Type B pancreatic cell (in vitro differentiated cells): ENCODE data around the gene CNOT2. TPM values are rescaled to one million over a fixed set of nuclear protein-coding genes. Genes with fewer than 3 reads are reported as not detected.

ENCODE experiments used
- DNase-seq: peaks from one replicate; pipeline ENCODE4 v3.0.0; 2021; ENCODE audit warnings: mixed read lengths; ENCODE audit not compliant: unreplicated experiment; ENCODE audit errors: extremely low spot score
- H3K27ac Mint-ChIP-seq: 2 replicates; pipeline ENCODE4 v1.8.0; 2021; ENCODE audit warnings: mild to moderate bottlenecking, mixed read lengths
- H3K27me3 Mint-ChIP-seq: 2 replicates; pipeline ENCODE4 v1.8.0; 2021; ENCODE audit warnings: mixed read lengths
- H3K36me3 Mint-ChIP-seq: 2 replicates; pipeline ENCODE4 v1.8.0; 2021; ENCODE audit warnings: mixed read lengths
- H3K4me1 Mint-ChIP-seq: one replicate; pipeline ENCODE4 v1.8.0; 2021; ENCODE audit warnings: mixed read lengths; ENCODE audit not compliant: unreplicated experiment
- H3K4me3 Mint-ChIP-seq: 2 replicates; pipeline ENCODE4 v1.8.0; 2021; ENCODE audit warnings: mild to moderate bottlenecking, mixed read lengths
- H3K9me3 Mint-ChIP-seq: 2 replicates; pipeline ENCODE4 v1.8.0; 2021; ENCODE audit warnings: mixed read lengths
- CTCF ChIP-seq: fragments of 200-600 bp; sonication (generic); conservative IDR thresholded peaks from 2 replicates; pipeline ENCODE4 v1.5.0; 2021; ENCODE audit warnings: antibody characterized with exemption, mild to moderate bottlenecking
- total RNA-seq: library from RNA; stranded (reverse); gene quantifications from 2 replicates; pipeline ENCODE4 v1.2.1, GENCODE V29; 2021; ENCODE audit warnings: low replicate concordance

The CNOT2 gene
- total RNA-seq, 1 donor from 2014 or later = 83.9 TPM

DNA sequence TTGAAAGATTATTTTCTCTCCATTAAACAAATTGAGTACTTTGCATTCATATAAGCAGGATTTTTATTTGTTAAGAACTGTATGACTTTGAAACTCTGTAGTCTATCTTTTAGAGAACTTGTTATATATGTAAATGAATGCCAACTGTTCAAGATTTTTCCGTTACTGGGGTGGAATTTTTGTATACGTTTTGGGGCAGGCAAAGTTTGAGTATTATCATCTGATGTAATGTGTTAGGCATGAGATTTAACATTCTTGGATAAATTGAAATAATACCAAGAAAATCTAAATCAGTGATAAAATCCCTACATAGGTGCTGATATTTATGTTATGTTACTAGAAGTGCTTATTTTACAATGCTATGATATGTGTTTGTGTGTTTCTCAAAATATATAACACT, 8.4 kb downstream of the CNOT2 start:
- Mint-ChIP-seq H3K4me1 (peaks cover 39% of the 10 kb centered on the region), H3K4me3 (no peak overlapping the region), H3K27ac (no peak overlapping the region), H3K27me3 (no peaks in the 10 kb centered on the region), H3K9me3 (no peaks in the 10 kb centered on the region), H3K36me3 (peaks cover 26% of the 10 kb centered on the region)
- no peak for TF ChIP-seq CTCF
- no peak for DNase-seq

DNA sequence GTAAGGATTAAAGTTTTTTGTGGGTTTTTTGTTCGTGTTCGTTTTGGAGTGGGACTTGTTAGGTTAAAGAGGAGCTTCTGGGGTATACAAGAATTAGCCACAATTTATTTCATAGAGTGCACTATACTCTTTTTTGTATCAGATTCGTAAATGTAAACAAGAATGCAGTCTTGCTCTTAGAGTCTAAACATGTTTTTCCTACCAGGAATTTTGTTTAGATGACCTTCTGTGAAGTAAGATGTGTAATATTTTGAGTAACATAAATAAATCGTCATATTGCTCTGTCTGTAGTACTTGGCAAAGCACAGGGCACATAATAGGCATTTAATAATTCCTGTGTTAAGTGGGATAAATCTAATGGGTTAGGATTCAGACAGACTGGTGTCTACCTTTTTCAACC, 9.6 kb downstream of the CNOT2 start:
- Mint-ChIP-seq H3K27ac (no peak overlapping the region), H3K9me3 (no peaks in the 10 kb centered on the region), H3K4me3 (no peak overlapping the region), H3K4me1 (peaks cover 39% of the 10 kb centered on the region), H3K27me3 (no peaks in the 10 kb centered on the region), H3K36me3 (peaks cover 22% of the 10 kb centered on the region)
- DNase-seq = no peak
- no peak for TF ChIP-seq CTCF

DNA sequence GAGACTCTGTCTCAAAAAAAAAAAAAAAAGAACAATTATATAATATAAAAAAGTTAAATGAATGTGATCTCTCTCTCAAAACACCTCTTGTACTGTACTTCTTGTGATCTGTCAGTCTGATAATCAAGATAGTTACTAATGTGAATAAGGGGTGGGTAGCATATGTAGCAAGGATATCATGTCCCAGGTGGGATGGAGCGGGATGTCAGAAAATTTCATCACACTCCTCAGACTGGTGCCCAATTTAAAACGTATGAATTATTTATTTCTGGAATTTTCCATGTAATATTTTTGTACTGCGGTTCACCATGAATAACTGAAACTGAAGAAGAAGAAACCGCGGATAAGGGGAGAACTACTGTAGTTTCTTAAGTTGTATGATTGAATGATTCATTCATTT, 11.0 kb downstream of the CNOT2 start:
- DNase-seq = no peak
- Mint-ChIP-seq H3K36me3 (peaks cover 27% of the 10 kb centered on the region), H3K4me1 (peaks cover 28% of the 10 kb centered on the region), H3K4me3 (no peak overlapping the region), H3K27ac (no peak overlapping the region), H3K27me3 (no peaks in the 10 kb centered on the region), H3K9me3 (no peaks in the 10 kb centered on the region)
- TF ChIP-seq CTCF = no peak

- H3K27ac Mint-ChIP-seq = peak overlapping the region; percentile 33
- H3K9me3 Mint-ChIP-seq = no peaks in the 10 kb centered on the region
- TF ChIP-seq CTCF = no peak
- no peaks in the 10 kb centered on the region for H3K27me3 Mint-ChIP-seq
- peaks cover 30% of the 10 kb centered on the region for H3K36me3 Mint-ChIP-seq
- peaks cover 28% of the 10 kb centered on the region for H3K4me1 Mint-ChIP-seq
- no peak for DNase-seq
- no peak overlapping the region for H3K4me3 Mint-ChIP-seq
These were observed 11.6 kb downstream of the CNOT2 start for GRCh38 chr12:70254846-70255245.

- Mint-ChIP-seq H3K4me3 (no peak overlapping the region), H3K4me1 (peaks cover 26% of the 10 kb centered on the region), H3K9me3 (no peaks in the 10 kb centered on the region), H3K36me3 (peaks cover 28% of the 10 kb centered on the region), H3K27me3 (no peaks in the 10 kb centered on the region), H3K27ac (peak overlapping the region; percentile 33)
- TF ChIP-seq CTCF = no peak
- no peak for DNase-seq
These were observed 12.1 kb downstream of the CNOT2 start for GRCh38 chr12:70255311-70255710.
